Measurements from ENCODE around the gene PEX11G. TPM values are rescaled to one million over a fixed set of nuclear protein-coding genes. Genes with fewer than 3 reads are reported as not detected.

Gene PEX11G
- total RNA-seq, 1 donor = 2.9 TPM

- Histone ChIP-seq H3K4me1 (ENCODE audit: insufficient read depth, low read length) (peaks cover 15% of the 10 kb centered on the region), H3K27ac (ENCODE audit: low read depth, low read length) (no peak overlapping the region), H4K20me1 (ENCODE audit: insufficient read depth, low read length) (no peaks in the 10 kb centered on the region), H3K4me3 (ENCODE audit: insufficient read depth, low read length) (no peak overlapping the region), H2AFZ (ENCODE audit: low read length) (no peak overlapping the region), H3K27me3 (ENCODE audit: insufficient read depth, low read length) (peaks cover 3% of the 10 kb centered on the region), H3K9me3 (ENCODE audit: low read depth, low read length) (no peaks in the 10 kb centered on the region), H3K4me2 (ENCODE audit: insufficient read depth, low read length) (no peak overlapping the region), H3K36me3 (ENCODE audit: insufficient read depth, low read length) (no peaks in the 10 kb centered on the region), H3K79me2 (ENCODE audit: insufficient read depth, low read length) (peaks cover 7% of the 10 kb centered on the region)
- DNase-seq (ENCODE audit: insufficient read length, low spot score, missing footprints) = no peak
- TF ChIP-seq CTCF (IDR thresholded peaks at IDR 0.05; ENCODE audit: extremely low read depth, low read depth, low read length) = no peak
These were observed 25.2 kb upstream of the PEX11G start for GRCh38 chr19:7513809-7514642.

GRCh38 chr19:7512400-7512851, 23.6 kb upstream of the PEX11G start:
- Histone ChIP-seq H3K4me2 (ENCODE audit: insufficient read depth, low read length) (no peak overlapping the region), H4K20me1 (ENCODE audit: insufficient read depth, low read length) (no peaks in the 10 kb centered on the region), H3K79me2 (ENCODE audit: insufficient read depth, low read length) (peaks cover 7% of the 10 kb centered on the region), H2AFZ (ENCODE audit: low read length) (peak overlapping the region; percentile 9), H3K4me3 (ENCODE audit: insufficient read depth, low read length) (no peak overlapping the region), H3K27me3 (ENCODE audit: insufficient read depth, low read length) (peaks cover 3% of the 10 kb centered on the region), H3K36me3 (ENCODE audit: insufficient read depth, low read length) (no peaks in the 10 kb centered on the region), H3K9me3 (ENCODE audit: low read depth, low read length) (no peaks in the 10 kb centered on the region), H3K27ac (ENCODE audit: low read depth, low read length) (no peak overlapping the region), H3K4me1 (ENCODE audit: insufficient read depth, low read length) (peaks cover 15% of the 10 kb centered on the region)
- DNase-seq (ENCODE audit: insufficient read length, low spot score, missing footprints) = peak; percentile 68
- no peak for TF ChIP-seq CTCF (IDR thresholded peaks at IDR 0.05; ENCODE audit: extremely low read depth, low read depth, low read length)

GRCh38 chr19:7509625-7510024, 20.8 kb upstream of the PEX11G start:
- Histone ChIP-seq H3K9me3 (ENCODE audit: low read depth, low read length) (no peaks in the 10 kb centered on the region), H3K4me3 (ENCODE audit: insufficient read depth, low read length) (no peak overlapping the region), H3K36me3 (ENCODE audit: insufficient read depth, low read length) (no peaks in the 10 kb centered on the region), H3K79me2 (ENCODE audit: insufficient read depth, low read length) (no peaks in the 10 kb centered on the region), H3K27ac (ENCODE audit: low read depth, low read length) (no peak overlapping the region), H3K4me1 (ENCODE audit: insufficient read depth, low read length) (no peaks in the 10 kb centered on the region), H2AFZ (ENCODE audit: low read length) (no peak overlapping the region), H3K27me3 (ENCODE audit: insufficient read depth, low read length) (peaks cover 3% of the 10 kb centered on the region), H4K20me1 (ENCODE audit: insufficient read depth, low read length) (no peaks in the 10 kb centered on the region), H3K4me2 (ENCODE audit: insufficient read depth, low read length) (no peak overlapping the region)
- no peak for TF ChIP-seq CTCF (IDR thresholded peaks at IDR 0.05; ENCODE audit: extremely low read depth, low read depth, low read length)
- no peak for DNase-seq (ENCODE audit: insufficient read length, low spot score, missing footprints)

- peak; percentile 98 for DNase-seq (ENCODE audit: insufficient read length, low spot score, missing footprints)
- no peak overlapping the region for H3K27ac ChIP-seq (ENCODE audit: low read depth, low read length)
- H2AFZ ChIP-seq (ENCODE audit: low read length) = peak overlapping the region; percentile 54
- no peaks in the 10 kb centered on the region for H3K27me3 ChIP-seq (ENCODE audit: insufficient read depth, low read length)
- TF ChIP-seq CTCF (IDR thresholded peaks at IDR 0.05; ENCODE audit: extremely low read depth, low read depth, low read length) = no peak
- no peaks in the 10 kb centered on the region for H3K9me3 ChIP-seq (ENCODE audit: low read depth, low read length)
- H3K4me1 ChIP-seq (ENCODE audit: insufficient read depth, low read length) = no peaks in the 10 kb centered on the region
- no peak overlapping the region for H3K4me2 ChIP-seq (ENCODE audit: insufficient read depth, low read length)
- H4K20me1 ChIP-seq (ENCODE audit: insufficient read depth, low read length) = no peaks in the 10 kb centered on the region
- H3K4me3 ChIP-seq (ENCODE audit: insufficient read depth, low read length) = no peak overlapping the region
- H3K36me3 ChIP-seq (ENCODE audit: insufficient read depth, low read length) = no peaks in the 10 kb centered on the region
- H3K79me2 ChIP-seq (ENCODE audit: insufficient read depth, low read length) = no peaks in the 10 kb centered on the region
These were observed 19.0 kb upstream of the PEX11G start for GRCh38 chr19:7507884-7508283.

All from osteoblast (primary cell).